Sigmoid colon (tissue), 3 donors: ENCODE data around the gene SLC5A4.

Source experiments
- CTCF ChIP-seq, 4 experiments: fragments of 450-650 bp in 3 of 4; fragments of 200-600 bp in 1 of 4; IDR thresholded peaks; one replicate each; pipeline ENCODE4 v1.5.1; 2016 to 2019; ENCODE audit warnings: antibody characterized with exemption in 4 of 4, mild to moderate bottlenecking in 3 of 4, moderate library complexity in 2 of 4
- POLR2A ChIP-seq, 2 donors: fragments of 450-650 bp; IDR thresholded peaks; one replicate each; pipeline ENCODE4 v1.6.1; 2016; ENCODE audit warnings: antibody characterized with exemption in 2 of 2, mild to moderate bottlenecking in 2 of 2, moderate library complexity in 2 of 2

GRCh38 chr22:32270641-32271369 lies 15.7 kb upstream of the SLC5A4 start:
- TF ChIP-seq POLR2A (IDR thresholded peaks at IDR 0.05): no peak
- TF ChIP-seq CTCF (IDR thresholded peaks at IDR 0.05): no peak
